Peyer's patch (tissue), 4 donors: ENCODE results near the gene MANBA.

ENCODE experiments used
- CTCF ChIP-seq, 6 experiments: fragments of 450-650 bp in 4 of 6; fragments of 200-600 bp in 2 of 6; sonication (generic) in 1 of 6; IDR thresholded peaks; one replicate each; pipeline ENCODE4 v1.5.1; 2017 to 2019; ENCODE audit warnings: antibody characterized with exemption in 6 of 6, mild to moderate bottlenecking in 3 of 6, moderate library complexity in 1 of 6
- POLR2A ChIP-seq, 2 donors: fragments of 450-650 bp; IDR thresholded peaks; one replicate each; pipeline ENCODE4 v1.5.1; 2017; ENCODE audit warnings: antibody characterized with exemption in 2 of 2, mild to moderate bottlenecking in 2 of 2, moderate library complexity in 2 of 2

GRCh38 chr4:102586002-102586643, 174.6 kb downstream of the MANBA start:
- no peak for TF ChIP-seq CTCF (IDR thresholded peaks at IDR 0.05)
- no peak for TF ChIP-seq POLR2A (IDR thresholded peaks at IDR 0.05)
